Measurements from ENCODE around the gene NEMP2. TPM values are rescaled to one million over a fixed set of nuclear protein-coding genes. Genes with fewer than 3 reads are reported as not detected.

The NEMP2 gene
- total RNA-seq, 1 donor from 2014 or later, result 8.3 TPM

DNA sequence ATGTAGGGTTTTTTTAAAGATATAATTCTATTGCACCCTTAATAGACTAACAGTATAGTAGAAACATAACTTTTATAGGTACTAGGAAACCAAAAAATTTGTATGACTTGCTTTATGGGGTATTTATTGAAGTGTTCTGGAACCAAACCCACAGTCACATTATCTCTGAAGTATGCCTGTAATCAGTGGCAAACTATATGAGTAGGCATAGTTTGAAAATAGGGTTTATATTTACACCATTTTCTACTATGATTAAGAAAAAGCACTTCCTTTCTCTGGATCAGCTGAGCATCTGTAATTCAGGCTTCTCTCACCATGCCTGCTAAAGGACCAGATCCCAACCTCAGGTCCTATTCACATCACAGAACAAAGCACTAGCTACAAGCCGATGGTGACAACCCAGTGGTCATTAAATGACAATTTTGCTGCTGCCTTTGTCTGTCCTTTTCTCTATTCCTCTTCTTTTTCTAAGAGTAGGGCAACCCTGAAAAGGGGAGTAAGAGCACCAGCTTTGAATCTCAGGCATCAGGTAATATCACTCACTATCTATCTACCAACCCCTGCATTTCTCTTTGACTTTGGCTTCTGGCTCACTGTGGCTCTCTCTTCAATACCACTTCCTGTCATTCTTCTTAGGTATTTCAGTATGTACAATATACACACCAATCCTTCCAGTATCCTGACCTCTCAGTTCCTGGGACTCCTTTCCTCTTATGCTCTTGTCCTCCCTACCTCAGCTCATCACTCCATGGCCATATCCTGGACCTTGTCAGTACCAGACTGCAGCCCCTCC, 14.4 kb downstream of the NEMP2 start:
- Mint-ChIP-seq H3K4me1 (ENCODE audit: unreplicated experiment) (peaks cover 11% of the 10 kb centered on the region), H3K9me3 (ENCODE audit: unreplicated experiment) (no peaks in the 10 kb centered on the region), H3K36me3 (ENCODE audit: low read depth, unreplicated experiment) (no peaks in the 10 kb centered on the region), H3K27ac (ENCODE audit: unreplicated experiment) (no peak overlapping the region), H3K4me3 (ENCODE audit: unreplicated experiment) (no peak overlapping the region), H3K27me3 (ENCODE audit: unreplicated experiment) (no peaks in the 10 kb centered on the region)
- TF ChIP-seq, protein P1, sequence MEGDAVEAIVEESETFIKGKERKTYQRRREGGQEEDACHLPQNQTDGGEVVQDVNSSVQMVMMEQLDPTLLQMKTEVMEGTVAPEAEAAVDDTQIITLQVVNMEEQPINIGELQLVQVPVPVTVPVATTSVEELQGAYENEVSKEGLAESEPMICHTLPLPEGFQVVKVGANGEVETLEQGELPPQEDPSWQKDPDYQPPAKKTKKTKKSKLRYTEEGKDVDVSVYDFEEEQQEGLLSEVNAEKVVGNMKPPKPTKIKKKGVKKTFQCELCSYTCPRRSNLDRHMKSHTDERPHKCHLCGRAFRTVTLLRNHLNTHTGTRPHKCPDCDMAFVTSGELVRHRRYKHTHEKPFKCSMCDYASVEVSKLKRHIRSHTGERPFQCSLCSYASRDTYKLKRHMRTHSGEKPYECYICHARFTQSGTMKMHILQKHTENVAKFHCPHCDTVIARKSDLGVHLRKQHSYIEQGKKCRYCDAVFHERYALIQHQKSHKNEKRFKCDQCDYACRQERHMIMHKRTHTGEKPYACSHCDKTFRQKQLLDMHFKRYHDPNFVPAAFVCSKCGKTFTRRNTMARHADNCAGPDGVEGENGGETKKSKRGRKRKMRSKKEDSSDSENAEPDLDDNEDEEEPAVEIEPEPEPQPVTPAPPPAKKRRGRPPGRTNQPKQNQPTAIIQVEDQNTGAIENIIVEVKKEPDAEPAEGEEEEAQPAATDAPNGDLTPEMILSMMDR (IDR thresholded peaks at IDR 0.05; ENCODE audit: unreplicated experiment), result no peak
- no peak for DNase-seq (ENCODE audit: low spot score)

DNA sequence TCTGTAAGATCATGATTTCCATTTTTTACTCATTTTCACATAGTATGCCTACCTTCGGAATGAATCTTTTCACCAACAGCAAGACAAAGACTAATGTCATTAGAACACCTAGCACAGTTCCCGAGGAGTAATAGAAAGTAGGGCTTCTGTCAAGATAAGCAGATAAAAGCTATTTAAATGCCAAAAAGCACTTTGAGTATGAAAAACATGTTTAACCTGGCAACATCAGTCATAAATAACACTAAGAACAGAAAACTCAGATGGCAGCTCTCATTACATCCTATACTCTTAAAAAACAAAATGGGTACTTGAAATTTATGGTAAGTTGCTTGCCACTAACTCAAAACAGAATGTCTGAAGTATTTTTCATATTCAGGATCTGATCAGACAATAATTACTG, 17.1 kb downstream of the NEMP2 start:
- H3K4me1 Mint-ChIP-seq (ENCODE audit: unreplicated experiment), result peaks cover 11% of the 10 kb centered on the region
- no peaks in the 10 kb centered on the region for H3K9me3 Mint-ChIP-seq (ENCODE audit: unreplicated experiment)

DNA sequence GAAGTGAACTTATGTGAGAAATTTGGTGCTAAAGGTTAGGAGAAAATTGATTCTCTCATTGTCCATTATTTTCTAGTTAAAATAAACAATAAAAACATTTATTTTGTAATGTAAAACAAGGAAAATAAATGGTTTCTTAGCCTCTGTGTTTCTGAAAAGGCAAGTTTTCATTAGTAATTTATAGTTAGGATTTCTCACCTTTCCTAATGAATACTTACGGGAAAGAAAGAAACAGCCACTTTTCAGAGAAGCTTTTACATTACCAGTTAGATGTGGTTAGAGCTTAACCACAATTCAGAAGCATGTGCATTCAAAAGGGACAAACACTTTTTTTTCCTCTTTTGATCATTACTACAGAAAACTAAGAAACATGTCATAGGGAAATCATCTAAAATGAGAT, 18.8 kb downstream of the NEMP2 start:
- Mint-ChIP-seq H3K9me3 (ENCODE audit: unreplicated experiment) (no peaks in the 10 kb centered on the region), H3K4me1 (ENCODE audit: unreplicated experiment) (peaks cover 6% of the 10 kb centered on the region)

More for the DNA sequence above, 17.1 kb downstream of the NEMP2 start:
- H3K36me3 Mint-ChIP-seq (ENCODE audit: low read depth, unreplicated experiment), result no peaks in the 10 kb centered on the region
- H3K27ac Mint-ChIP-seq (ENCODE audit: unreplicated experiment), result no peak overlapping the region
- TF ChIP-seq, protein P1 (IDR thresholded peaks at IDR 0.05; ENCODE audit: unreplicated experiment), result no peak
- H3K27me3 Mint-ChIP-seq (ENCODE audit: unreplicated experiment), result no peaks in the 10 kb centered on the region
- no peak overlapping the region for H3K4me3 Mint-ChIP-seq (ENCODE audit: unreplicated experiment)
- no peak for DNase-seq (ENCODE audit: low spot score)

DNA sequence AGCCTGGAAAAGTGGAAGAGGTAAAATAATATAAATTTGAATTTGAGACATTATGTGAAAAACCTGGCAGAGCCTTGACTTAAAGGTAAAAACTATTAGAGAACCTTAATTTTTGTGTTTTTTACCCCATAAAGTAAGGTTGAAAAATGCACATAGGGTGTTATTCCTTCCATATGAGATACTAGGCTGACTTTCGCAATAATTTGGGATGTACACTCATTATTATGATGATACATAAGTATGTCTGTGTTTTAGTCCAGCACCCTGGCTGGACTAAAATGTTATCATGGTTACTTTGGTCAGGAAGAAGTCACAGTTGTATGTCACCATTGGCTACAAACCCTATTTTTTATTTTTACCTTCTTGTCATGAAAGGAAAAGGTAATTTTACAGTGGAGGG, 19.8 kb downstream of the NEMP2 start:
- H3K9me3 Mint-ChIP-seq (ENCODE audit: unreplicated experiment), result no peaks in the 10 kb centered on the region
- no peak overlapping the region for H3K27ac Mint-ChIP-seq (ENCODE audit: unreplicated experiment)
- no peak for DNase-seq (ENCODE audit: low spot score)
- H3K4me1 Mint-ChIP-seq (ENCODE audit: unreplicated experiment), result no peaks in the 10 kb centered on the region
- H3K4me3 Mint-ChIP-seq (ENCODE audit: unreplicated experiment), result no peak overlapping the region
- no peaks in the 10 kb centered on the region for H3K27me3 Mint-ChIP-seq (ENCODE audit: unreplicated experiment)
- no peaks in the 10 kb centered on the region for H3K36me3 Mint-ChIP-seq (ENCODE audit: low read depth, unreplicated experiment)
- TF ChIP-seq, protein P1 (IDR thresholded peaks at IDR 0.05; ENCODE audit: unreplicated experiment), result no peak

More for the DNA sequence above, 18.8 kb downstream of the NEMP2 start:
- Mint-ChIP-seq H3K36me3 (ENCODE audit: low read depth, unreplicated experiment) (no peaks in the 10 kb centered on the region), H3K4me3 (ENCODE audit: unreplicated experiment) (no peak overlapping the region), H3K27me3 (ENCODE audit: unreplicated experiment) (no peaks in the 10 kb centered on the region), H3K27ac (ENCODE audit: unreplicated experiment) (no peak overlapping the region)
- no peak for DNase-seq (ENCODE audit: low spot score)
- TF ChIP-seq, protein P1 (IDR thresholded peaks at IDR 0.05; ENCODE audit: unreplicated experiment), result no peak

DNA sequence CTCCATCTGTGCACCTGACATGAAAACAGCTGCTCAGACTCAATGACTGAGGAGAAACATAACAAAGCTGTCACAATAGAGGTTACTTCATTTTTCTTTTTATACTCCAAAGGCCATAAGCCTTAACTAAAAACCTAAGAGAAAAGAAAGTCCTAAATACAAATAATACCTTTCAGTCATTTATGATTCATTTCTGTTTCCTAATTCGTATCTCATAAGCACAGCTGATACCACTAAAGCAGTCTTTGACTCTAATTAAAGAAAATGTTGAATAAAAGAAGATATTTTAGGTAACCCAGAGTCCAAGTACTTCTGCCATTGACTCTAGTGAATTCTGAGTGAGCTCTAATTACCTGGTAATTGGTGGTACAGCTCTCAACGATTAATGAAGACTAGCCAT, 20.6 kb downstream of the NEMP2 start:
- H3K4me1 Mint-ChIP-seq (ENCODE audit: unreplicated experiment), result no peaks in the 10 kb centered on the region
- no peak overlapping the region for H3K27ac Mint-ChIP-seq (ENCODE audit: unreplicated experiment)
- H3K36me3 Mint-ChIP-seq (ENCODE audit: low read depth, unreplicated experiment), result no peaks in the 10 kb centered on the region
- no peaks in the 10 kb centered on the region for H3K27me3 Mint-ChIP-seq (ENCODE audit: unreplicated experiment)
- no peak overlapping the region for H3K4me3 Mint-ChIP-seq (ENCODE audit: unreplicated experiment)
- TF ChIP-seq, protein P1 (IDR thresholded peaks at IDR 0.05; ENCODE audit: unreplicated experiment), result no peak
- no peak for DNase-seq (ENCODE audit: low spot score)
- H3K9me3 Mint-ChIP-seq (ENCODE audit: unreplicated experiment), result no peaks in the 10 kb centered on the region

All from endothelial cell (in vitro differentiated cells).